GM12878 (cell line): ENCODE data around the gene MAPRE2. TPM values are rescaled to one million over a fixed set of nuclear protein-coding genes. Genes with fewer than 3 reads are reported as not detected.

Source experiments
- ATAC-seq: fragments of 200-7000 bp; cut with Tn5 transposase; 3 replicates; pipeline ENCODE4 v1.9.1; 2020; ENCODE audit warnings: mild to moderate bottlenecking, moderate library complexity
- BruUV-seq: library from RNA; stranded (reverse); fragments of 400-500 nt; replicated peaks from 2 replicates; lab custom pipeline; 2021; lab: Mats Ljungman, UMichigan
- CTCF ChIA-PET: fragments of 300-600 bp; sonication (Branson Sonifier 250); formaldehyde crosslinking; extraction: SDS; loops from one replicate; lab custom pipeline; 2021; ENCODE audit warnings: inconsistent platforms; lab: Yijun Ruan, JAX
- POLR2A ChIA-PET: fragments of 350-600 bp; formaldehyde crosslinking; extraction: SDS; loops from one replicate; lab custom pipeline; 2021; ENCODE audit warnings: inconsistent platforms; lab: Charles Lee
- RAD21 ChIA-PET: fragments of 300-600 bp; sonication (Branson Sonifier 250); formaldehyde crosslinking; loops from one replicate; lab custom pipeline; 2023; ENCODE audit warnings: antibody characterized with exemption; ENCODE audit not compliant: unreplicated experiment; lab: Charles Lee
- SMC1A ChIA-PET: fragments of 300-600 bp; sonication (Branson Sonifier 250); formaldehyde crosslinking; loops from one replicate; lab custom pipeline; 2023; ENCODE audit not compliant: unreplicated experiment, uncharacterized antibody; lab: Charles Lee
- DNase-seq: peaks from one replicate; pipeline ENCODE4 v3.0.0-alpha.2; 2011; ENCODE audit warnings: low read depth, low spot score
- FAIRE-seq: peaks from 3 replicates; lab custom pipeline; 2011; peaks lifted over from hg19 to GRCh38; lab: Jason Lieb, UNC
- H2AFZ ChIP-seq: 2 replicates; pipeline ENCODE4 v1.6.0; 2011; ENCODE audit warnings: low read depth, low read length, control low read depth; ENCODE audit not compliant: control insufficient read depth
- H3K27ac ChIP-seq: 2 replicates; pipeline ENCODE4 v1.5.1; 2011; ENCODE audit warnings: control low read depth; ENCODE audit not compliant: control insufficient read depth, insufficient read depth
- H3K27me3 ChIP-seq, 2 experiments: replicated peaks in 1 of 2; 2 replicates each; pipeline versions ENCODE4 v1.6.0 to v1.6.1; 2011; ENCODE audit warnings: low read length in 1 of 2; ENCODE audit not compliant: control insufficient read depth in 2 of 2, insufficient read depth in 2 of 2
- H3K36me3 ChIP-seq, 2 experiments: 2 replicates each; pipeline ENCODE4 v1.5.1; 2011; ENCODE audit warnings: low read length in 1 of 2; ENCODE audit not compliant: control insufficient read depth in 2 of 2, insufficient read depth in 2 of 2
- H3K4me1 ChIP-seq: 2 replicates; pipeline ENCODE4 v1.6.1; 2011; ENCODE audit warnings: mild to moderate bottlenecking, low read length, moderate library complexity, mixed read lengths; ENCODE audit not compliant: control insufficient read depth, insufficient read depth
- H3K4me2 ChIP-seq: 2 replicates; pipeline ENCODE4 v1.6.0; 2011; ENCODE audit warnings: control low read depth; ENCODE audit not compliant: control insufficient read depth, insufficient read depth
- H3K4me3 ChIP-seq: fragments of 200-600 bp; sonication (generic); 2 replicates; pipeline ENCODE4 v1.5.1; 2016
- H3K79me2 ChIP-seq: 2 replicates; pipeline ENCODE4 v1.6.0; 2011; ENCODE audit warnings: low read length; ENCODE audit not compliant: control insufficient read depth, insufficient read depth
- H3K9ac ChIP-seq: 2 replicates; pipeline ENCODE4 v1.8.0; 2011; ENCODE audit warnings: low read length, control low read depth, mixed read lengths; ENCODE audit not compliant: control insufficient read depth, insufficient read depth
- H3K9me3 ChIP-seq: replicated peaks from 3 replicates; pipeline ENCODE4 v1.5.1; 2011; ENCODE audit warnings: mild to moderate bottlenecking, low read length; ENCODE audit not compliant: control insufficient read depth, insufficient read depth
- H4K20me1 ChIP-seq: 2 replicates; pipeline ENCODE4 v1.6.0; 2011; ENCODE audit not compliant: control insufficient read depth, insufficient read depth
- CHD1 ChIP-seq: IDR thresholded peaks from 2 replicates; pipeline ENCODE4 v1.6.1; 2012; ENCODE audit warnings: low read depth, low read length, improper control_type of control experiment
- CHD4 ChIP-seq: fragments of 200-600 bp; sonication (generic); IDR thresholded peaks from 2 replicates; pipeline ENCODE4 v1.6.1; 2016; ENCODE audit warnings: mild to moderate bottlenecking
- PAX5 ChIP-seq: IDR thresholded peaks from 2 replicates; pipeline ENCODE4 v1.6.1; 2011; ENCODE audit warnings: low read depth, low read length, borderline replicate concordance
- RUNX3 ChIP-seq: IDR thresholded peaks from 2 replicates; pipeline ENCODE4 v1.6.1; 2012; ENCODE audit warnings: low read length, inconsistent platforms
- SREBF2 ChIP-seq: IDR thresholded peaks from 2 replicates; pipeline ENCODE4 v1.6.1; 2012; ENCODE audit warnings: mild to moderate bottlenecking, low read length
- ZZZ3 ChIP-seq: IDR thresholded peaks from 2 replicates; pipeline ENCODE4 v1.6.1; 2011; ENCODE audit warnings: low read depth; ENCODE audit not compliant: control insufficient read depth, insufficient read length
- WGBS: methylation state at CpG from one replicate; pipeline ENCODE4 v1.1.6; 2016; ENCODE audit warnings: low lambda C conversion rate; ENCODE audit not compliant: insufficient replicate concordance, insufficient coverage; ENCODE audit errors: missing lambda C conversion rate; 5-methylcytosine and 5-hydroxymethylcytosine counted together
- in situ Hi-C: fragments of 300-500 bp; cut with MboI; formaldehyde crosslinking; loops from 9 replicates; pipeline ENCODE4 v1.14.3; 2018; ENCODE audit warnings: mixed read lengths
- intact Hi-C: fragments of 100-400 bp; cut with micrococcal nuclease; formaldehyde crosslinking; loops from one replicate; pipeline ENCODE4 v1.14.2; 2022; ENCODE audit not compliant: unreplicated experiment
- polyA plus RNA-seq, 11 experiments: library from polyadenylated mRNA; depleted of rRNA in 4 of 11; unstranded in 6 of 11; stranded (reverse) in 5 of 11; fragments of >200 nt; fragmentation: Nextera tagmentation in 4 of 11; fragmentation: Illumina TruSeq in 1 of 11; extraction: Ambion mirVana in 4 of 11; extraction: Trizol in 1 of 11; gene quantifications; 1 replicate in 1 of 11; 2 replicates in 10 of 11; pipeline versions ENCODE4 v1.2.1 to v1.2.3, GENCODE V29; 2011 to 2016; ENCODE audit warnings: inconsistent platforms in 2 of 11, missing spikeins in 2 of 11, low read depth in 1 of 11
- total RNA-seq, 4 experiments: library from RNA; depleted of rRNA in 3 of 4; stranded (reverse); fragments of >200 nt in 3 of 4; fragmentation: Illumina TruSeq in 1 of 4; extraction: Trizol in 1 of 4; gene quantifications; 2 replicates each; pipeline versions ENCODE4 v1.2.1 to v1.2.3, GENCODE V29; 2013 to 2021
- TF ChIP-seq, protein P1 (sequence below): fragments of 450-650 bp; IDR thresholded peaks from 2 replicates; pipeline ENCODE4 v1.6.1; 2016; ENCODE audit warnings: mild to moderate bottlenecking, moderate library complexity, borderline replicate concordance

Gene MAPRE2
- total and polyA plus RNA-seq, 10 of the 15 experiments (the other 5 are each of a cell fraction or from before 2014, with no cell fraction given) = 11.0 to 50.6 (median 24.0) TPM

DNA sequence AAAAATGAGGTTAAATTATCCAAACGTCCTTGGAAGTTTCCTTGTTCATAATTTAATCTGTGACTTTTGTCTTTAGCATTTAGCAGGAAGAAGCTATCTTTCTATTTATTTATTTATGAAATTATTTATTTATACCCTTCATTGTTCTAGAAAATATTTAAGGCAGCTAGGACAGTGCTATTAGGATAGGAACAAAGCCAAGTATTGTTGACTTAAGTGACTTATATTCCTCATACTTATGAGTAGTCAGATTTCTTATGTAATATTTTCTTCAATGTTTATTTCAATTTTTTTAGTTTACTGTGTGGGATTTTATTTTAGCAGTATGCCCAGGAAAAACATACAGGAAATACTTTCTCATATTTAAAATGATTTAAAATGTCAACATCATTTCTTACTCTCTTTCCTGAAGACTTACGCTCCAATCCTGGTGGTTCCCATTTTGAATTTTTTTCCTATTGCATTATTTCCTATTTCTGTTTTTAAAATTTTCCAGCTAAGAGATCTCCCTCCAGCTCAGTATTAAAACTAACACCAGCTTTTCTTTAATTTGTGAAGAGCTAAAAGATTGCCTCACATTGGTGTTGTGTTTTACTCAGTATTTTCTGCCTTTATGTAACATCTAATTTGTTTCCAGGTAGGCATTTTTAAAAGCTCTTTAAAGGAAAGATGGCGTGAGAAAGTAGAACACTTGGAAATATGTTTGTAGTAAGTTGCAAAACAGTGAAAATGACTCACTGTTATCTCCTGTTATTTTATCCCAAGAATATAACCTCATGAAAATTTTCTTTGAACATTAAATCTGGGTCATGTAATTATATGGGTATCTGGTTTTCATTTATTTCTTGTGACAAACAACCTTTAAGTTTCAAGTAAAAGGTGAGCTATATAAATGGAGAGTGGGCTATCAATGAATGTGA is 32.2 kb downstream of the MAPRE2 start (continued):
- no peak for TF ChIP-seq CHD1
- TF ChIP-seq SREBF2 = no peak

DNA sequence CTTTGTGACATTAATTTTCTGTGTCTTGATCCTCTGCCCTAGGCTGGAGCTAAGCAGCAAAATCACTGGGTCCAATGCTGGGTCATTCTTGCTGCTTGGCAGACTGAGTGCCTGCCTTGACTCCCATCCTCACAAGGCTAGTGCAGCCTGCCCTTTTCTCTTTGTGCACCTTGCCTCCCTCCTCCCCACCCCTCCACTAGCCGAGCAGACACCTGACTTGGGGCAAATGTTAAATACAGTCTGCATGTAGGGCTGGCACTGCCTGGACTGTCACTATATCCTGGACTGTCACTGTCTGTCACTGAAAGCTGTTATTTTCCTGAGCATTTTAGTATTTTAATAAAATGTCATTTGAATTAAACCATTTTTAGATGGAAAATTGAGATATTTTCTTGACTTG is 33.4 kb downstream of the MAPRE2 start:
- Histone ChIP-seq H3K9ac (no peak overlapping the region), H3K4me2 (no peak overlapping the region), H4K20me1 (no peaks in the 10 kb centered on the region), H3K79me2 (no peaks in the 10 kb centered on the region), H3K4me1 (peaks cover 15% of the 10 kb centered on the region), H2AFZ (no peak overlapping the region), H3K36me3 (peaks cover 0 to 2% of the 10 kb centered on the region in 2 experiments; a peak in 2 of 4 replicates), H3K27me3 (no peaks in the 10 kb centered on the region), H3K27ac (no peak overlapping the region), H3K4me3 (no peak overlapping the region), H3K9me3 (no peaks in the 10 kb centered on the region)
- no peak for DNase-seq
- ChIA-PET CTCF (interaction anchor here (1.2 to 4.1 kb wide), 7 partner anchors 9 to 65 kb away, joined by 3 to 58 read pairs (median 4); no protein-coding TSS in a partner anchor), RAD21 (interaction anchor here (1.4 to 4.8 kb wide), 3 partner anchors 27 to 47 kb away, joined by 3 to 48 read pairs (median 15); partner anchors contain the start of gene MAPRE2), SMC1A (interaction anchor here (0.7 to 3.2 kb wide), 7 partner anchors 9 to 69 kb away, joined by 3 to 19 read pairs (median 3); no protein-coding TSS in a partner anchor), POLR2A (no interaction called here)
- ATAC-seq = no peak
- intact Hi-C loops = no loop called here
- no TSS peak for BruUV-seq
- in situ Hi-C loops = no loop called here
- TF ChIP-seq ZZZ3 = no peak
- TF ChIP-seq, protein P1, sequence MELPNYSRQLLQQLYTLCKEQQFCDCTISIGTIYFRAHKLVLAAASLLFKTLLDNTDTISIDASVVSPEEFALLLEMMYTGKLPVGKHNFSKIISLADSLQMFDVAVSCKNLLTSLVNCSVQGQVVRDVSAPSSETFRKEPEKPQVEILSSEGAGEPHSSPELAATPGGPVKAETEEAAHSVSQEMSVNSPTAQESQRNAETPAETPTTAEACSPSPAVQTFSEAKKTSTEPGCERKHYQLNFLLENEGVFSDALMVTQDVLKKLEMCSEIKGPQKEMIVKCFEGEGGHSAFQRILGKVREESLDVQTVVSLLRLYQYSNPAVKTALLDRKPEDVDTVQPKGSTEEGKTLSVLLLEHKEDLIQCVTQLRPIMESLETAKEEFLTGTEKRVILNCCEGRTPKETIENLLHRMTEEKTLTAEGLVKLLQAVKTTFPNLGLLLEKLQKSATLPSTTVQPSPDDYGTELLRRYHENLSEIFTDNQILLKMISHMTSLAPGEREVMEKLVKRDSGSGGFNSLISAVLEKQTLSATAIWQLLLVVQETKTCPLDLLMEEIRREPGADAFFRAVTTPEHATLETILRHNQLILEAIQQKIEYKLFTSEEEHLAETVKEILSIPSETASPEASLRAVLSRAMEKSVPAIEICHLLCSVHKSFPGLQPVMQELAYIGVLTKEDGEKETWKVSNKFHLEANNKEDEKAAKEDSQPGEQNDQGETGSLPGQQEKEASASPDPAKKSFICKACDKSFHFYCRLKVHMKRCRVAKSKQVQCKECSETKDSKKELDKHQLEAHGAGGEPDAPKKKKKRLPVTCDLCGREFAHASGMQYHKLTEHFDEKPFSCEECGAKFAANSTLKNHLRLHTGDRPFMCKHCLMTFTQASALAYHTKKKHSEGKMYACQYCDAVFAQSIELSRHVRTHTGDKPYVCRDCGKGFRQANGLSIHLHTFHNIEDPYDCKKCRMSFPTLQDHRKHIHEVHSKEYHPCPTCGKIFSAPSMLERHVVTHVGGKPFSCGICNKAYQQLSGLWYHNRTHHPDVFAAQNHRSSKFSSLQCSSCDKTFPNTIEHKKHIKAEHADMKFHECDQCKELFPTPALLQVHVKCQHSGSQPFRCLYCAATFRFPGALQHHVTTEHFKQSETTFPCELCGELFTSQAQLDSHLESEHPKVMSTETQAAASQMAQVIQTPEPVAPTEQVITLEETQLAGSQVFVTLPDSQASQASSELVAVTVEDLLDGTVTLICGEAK = no peak
- no peak for TF ChIP-seq RUNX3
- no peak for TF ChIP-seq CHD4
- no peak for TF ChIP-seq PAX5
- FAIRE-seq = no peak
- 100% methylated on average over 1 of the region's 1 CpG for WGBS
